ENCODE measurements around the gene ASB17.
"Not testable (repeated sequence)": the region's sequence is repeated elsewhere in the genome, so short reads cannot be mapped to it uniquely, and the experiment has no call there.

Gene ASB17

GRCh38 chr1:75932304-75932703 lies at the start of gene ASB17:
Gene ASB17, minus strand, starts transcription at chr1:75932404. Its CDS starts 113 bp downstream, at chr1:75932291.
- DNase-seq, result no peak

GRCh38 chr1:75980972-75981897 lies 49.0 kb upstream of the ASB17 start:
- DNase-seq, result no peak

- no peak for DNase-seq
Measured at GRCh38 chr1:75970631-75971030, 38.4 kb upstream of the ASB17 start.

GRCh38 chr1:75969550-75969949 lies 37.3 kb upstream of the ASB17 start:
- no peak for DNase-seq

GRCh38 chr1:75967719-75968118 lies 35.5 kb upstream of the ASB17 start:
- no peak for DNase-seq

GRCh38 chr1:75964760-75965408 lies 32.7 kb upstream of the ASB17 start:
- no peak for DNase-seq

- DNase-seq, result not testable (repeated sequence)
Measured at GRCh38 chr1:75964110-75964759, 32.0 kb upstream of the ASB17 start.

- DNase-seq, result no peak
Measured at GRCh38 chr1:75954586-75954985, 22.4 kb upstream of the ASB17 start.

- no peak for DNase-seq
Measured at GRCh38 chr1:75953461-75953860, 21.3 kb upstream of the ASB17 start.

GRCh38 chr1:75952016-75952415 lies 19.8 kb upstream of the ASB17 start:
- DNase-seq, result no peak

- no peak for DNase-seq
Measured at GRCh38 chr1:75950176-75950575, 18.0 kb upstream of the ASB17 start.

GRCh38 chr1:75943037-75943436 lies 10.8 kb upstream of the ASB17 start:
- not testable (repeated sequence) for DNase-seq

- no peak for DNase-seq
Measured at GRCh38 chr1:75937034-75937433, 4.8 kb upstream of the ASB17 start.

- DNase-seq, result no peak
Measured at GRCh38 chr1:75922698-75923097, 9.5 kb downstream of the ASB17 start.

- DNase-seq, result no peak
Measured at GRCh38 chr1:75916834-75917233, 15.4 kb downstream of the ASB17 start.

- DNase-seq, result peak; percentile 58
Measured at GRCh38 chr1:75908717-75909152, 23.5 kb downstream of the ASB17 start.

- DNase-seq, result no peak
Measured at GRCh38 chr1:75901371-75901770, 30.8 kb downstream of the ASB17 start.

- no peak for DNase-seq
Measured at GRCh38 chr1:75884437-75884836, 47.8 kb downstream of the ASB17 start.

GRCh38 chr1:75879985-75880384 lies 52.2 kb downstream of the ASB17 start:
- no peak for DNase-seq

GRCh38 chr1:75870951-75871350 lies 61.3 kb downstream of the ASB17 start:
- no peak for DNase-seq
